ELF-1 (cell line): ENCODE measurements around the gene SAMD13.
A peak's percentile ranks its signal among the peaks of the same experiment; 100 is the strongest.

Experiments
- DNase-seq: peaks from one replicate; pipeline ENCODE4 v3.0.0-alpha.2; 2016; ENCODE audit warnings: low read depth, low spot score

The SAMD13 gene

GRCh38 chr1:84370831-84371394, 69.4 kb downstream of the SAMD13 start:
- DNase-seq = no peak

DNA sequence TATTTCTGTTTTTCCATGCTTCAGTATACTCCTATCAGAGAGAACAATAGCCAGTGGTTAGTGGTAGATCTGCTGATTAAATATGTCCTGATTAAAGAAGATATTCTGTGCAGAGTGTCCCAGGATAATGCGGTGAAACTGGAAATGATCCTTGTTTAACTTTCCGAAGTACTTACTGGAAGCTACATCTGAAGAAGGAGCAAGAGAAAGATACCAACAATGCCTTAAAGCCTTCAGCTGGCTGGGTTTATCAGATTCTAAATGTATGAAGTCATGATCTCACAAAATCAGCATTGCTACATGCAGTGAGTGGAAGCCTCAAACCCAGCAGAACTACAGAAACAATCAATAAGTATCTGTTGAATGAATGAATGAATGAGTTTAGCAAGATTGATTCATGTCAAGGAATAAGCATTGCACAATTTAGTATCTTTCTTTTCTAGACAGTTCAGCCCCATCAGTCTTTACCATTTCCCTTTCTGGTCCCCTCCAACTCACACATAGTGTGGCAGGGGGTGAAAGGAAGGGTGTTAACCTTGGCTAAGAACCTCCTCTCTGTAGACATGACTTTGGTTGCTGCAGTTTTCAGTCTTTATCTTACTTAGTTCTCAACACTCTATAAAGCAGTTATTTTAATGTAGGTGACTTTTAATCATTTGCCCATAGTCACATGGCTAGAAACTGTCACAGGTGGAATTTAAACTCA, 72.1 kb downstream of the SAMD13 start:
- DNase-seq = no peak

GRCh38 chr1:84374991-84375696, 73.6 kb downstream of the SAMD13 start:
- DNase-seq = no peak

DNA sequence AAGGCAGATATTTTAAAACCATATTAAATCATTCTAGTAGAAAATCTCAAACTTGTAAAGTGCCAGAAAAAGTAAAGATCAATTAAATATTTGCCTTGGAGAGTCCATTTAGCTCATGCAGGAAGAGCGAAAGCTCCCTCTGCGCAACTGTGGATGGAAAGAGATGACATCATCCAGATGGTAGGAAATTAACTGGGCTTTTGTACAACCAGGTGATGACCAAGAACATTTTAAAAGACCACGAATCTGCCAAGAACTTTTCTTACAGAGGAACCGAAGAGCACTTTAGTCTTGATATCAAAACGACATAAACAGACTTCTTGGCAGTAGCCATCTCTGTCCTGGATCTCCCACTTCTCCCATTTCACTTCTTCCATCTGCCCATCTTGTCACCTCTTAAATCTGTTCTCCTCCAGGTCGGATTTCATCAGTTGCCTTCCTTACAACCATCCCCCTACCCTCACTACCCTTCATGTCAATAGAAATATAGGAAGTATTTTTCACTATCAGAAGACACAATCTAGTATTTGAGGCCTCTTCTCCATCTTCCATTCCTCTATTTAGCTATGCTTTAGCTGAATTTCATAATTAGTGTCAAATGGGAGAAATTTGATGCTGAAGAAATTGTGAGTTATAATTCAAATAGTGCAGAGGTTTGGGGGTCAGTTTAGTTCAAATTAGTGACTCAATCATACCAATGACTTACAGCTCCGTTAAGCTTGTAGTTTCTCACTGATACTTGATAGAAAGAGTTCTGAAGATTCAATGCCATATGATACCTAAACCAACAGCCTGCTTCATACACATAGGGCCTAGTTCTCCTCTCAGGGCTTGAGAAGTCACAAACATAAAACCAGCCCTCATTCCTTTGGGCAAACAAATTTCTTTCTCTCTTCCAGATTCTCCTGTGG, 74.7 kb downstream of the SAMD13 start:
- DNase-seq = no peak

DNA sequence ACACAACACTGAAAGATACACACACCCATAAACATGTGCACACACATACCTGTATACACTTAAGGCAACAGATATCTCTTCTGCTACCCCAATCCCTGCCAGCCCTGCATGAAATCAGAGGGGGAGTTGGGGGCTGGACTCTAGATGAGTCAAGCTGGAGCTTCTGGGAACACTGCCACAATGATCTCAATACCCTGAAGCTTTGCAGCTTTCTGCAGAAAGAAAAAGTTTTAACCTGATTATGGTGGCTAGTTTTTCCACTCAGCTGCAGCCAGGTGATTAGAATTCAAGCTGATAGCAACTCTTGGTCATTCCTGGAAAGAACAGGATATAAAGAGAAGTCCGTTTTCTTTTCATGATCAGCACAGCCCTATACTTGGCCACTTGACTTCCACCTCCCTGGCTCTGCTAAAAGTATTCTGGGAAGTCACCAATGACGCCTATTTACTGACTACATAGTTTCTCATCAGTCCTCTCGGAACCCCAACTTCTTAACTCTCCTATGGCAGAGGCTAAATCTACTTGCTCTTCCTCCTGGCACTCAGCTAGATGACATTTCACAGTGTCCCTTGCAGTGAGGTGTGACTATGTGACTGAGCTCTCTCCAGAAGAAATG, 76.1 kb downstream of the SAMD13 start:
- DNase-seq = no peak

DNA sequence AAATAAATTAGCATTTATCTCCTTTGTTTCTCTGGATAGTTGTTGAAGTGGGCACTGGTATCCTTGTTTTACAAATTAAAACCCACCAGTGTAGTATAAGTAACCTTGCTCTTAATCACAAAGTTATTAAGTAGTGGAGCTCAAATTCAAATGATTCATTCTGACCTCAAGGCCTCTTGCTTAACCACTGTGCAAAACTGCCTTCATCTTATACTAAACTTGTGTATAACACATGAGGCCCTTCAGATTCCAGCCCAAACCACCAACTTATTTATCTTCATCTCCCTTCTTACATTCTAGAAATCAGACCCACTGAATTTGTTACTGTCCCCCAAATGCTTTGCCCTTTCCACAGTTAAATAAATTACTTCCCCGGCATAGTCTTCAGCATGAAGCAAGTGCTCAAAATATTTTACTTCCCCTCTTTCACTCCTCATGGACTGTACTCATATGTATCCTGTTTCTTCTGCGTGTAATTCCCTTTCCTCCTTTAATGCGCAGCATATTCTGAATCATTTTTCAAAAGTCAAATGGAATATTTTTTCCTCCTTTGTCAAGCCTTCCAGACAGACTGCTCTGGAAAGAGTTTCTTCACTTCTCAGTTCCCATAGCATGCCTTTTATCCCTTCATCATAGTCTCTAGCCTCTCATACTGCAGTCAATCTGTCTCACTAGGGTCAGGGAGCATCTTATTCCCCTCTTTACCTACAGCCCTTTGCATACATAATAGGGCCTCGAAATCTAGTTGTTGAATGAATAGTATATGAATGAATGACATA, 77.8 kb downstream of the SAMD13 start:
- no peak for DNase-seq

- no peak for DNase-seq
These were observed 78.3 kb downstream of the SAMD13 start for GRCh38 chr1:84379917-84380180.

DNA sequence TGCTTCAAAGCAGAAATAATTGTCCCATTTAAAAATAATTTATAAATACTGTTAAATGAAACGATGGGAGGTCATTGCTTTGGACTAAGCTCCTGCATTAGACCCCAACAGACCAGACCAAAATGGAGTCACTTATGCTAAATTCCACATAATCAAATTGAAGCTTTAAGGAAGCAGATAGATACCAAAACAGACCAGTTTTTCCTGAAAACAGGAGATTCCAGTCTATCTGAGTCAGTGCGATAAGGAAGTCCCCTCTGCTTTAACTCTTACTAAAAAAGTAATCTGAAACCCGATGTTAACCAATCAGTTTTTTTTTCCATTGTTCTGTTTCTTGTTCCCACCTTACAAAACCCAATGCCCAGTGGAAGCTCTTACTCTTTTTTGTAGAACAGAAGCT, 80.6 kb downstream of the SAMD13 start:
- no peak for DNase-seq

- no peak for DNase-seq
These were observed 83.8 kb downstream of the SAMD13 start for GRCh38 chr1:84385347-84385746.

- no peak for DNase-seq
These were observed 85.4 kb downstream of the SAMD13 start for GRCh38 chr1:84386716-84387479.

- peak; percentile 12 for DNase-seq
These were observed 86.1 kb downstream of the SAMD13 start for GRCh38 chr1:84387480-84388163.

- no peak for DNase-seq
These were observed 88.7 kb downstream of the SAMD13 start for GRCh38 chr1:84390226-84390625.

GRCh38 chr1:84398175-84399155, 97.0 kb downstream of the SAMD13 start, which contains the start of gene DNASE2B:
Gene DNASE2B, plus strand, starts transcription at chr1:84398484. Its CDS starts 81 bp downstream, at chr1:84398565.
- DNase-seq = no peak
